COLO668 (cell line): ENCODE results near the gene C10orf62.

ENCODE experiments used
- DNase-seq: peaks from one replicate; lab custom pipeline; 2025; ENCODE audit not compliant: unreplicated experiment; lab: John Stamatoyannopoulos, UW

Gene C10orf62

GRCh38 chr10:97584060-97584797, 5.3 kb upstream of the C10orf62 start, which contains the start of gene HOGA1:
TSS of gene HOGA1 (plus strand) at chr10:97584389. CDS start at chr10:97584704, 315 bp downstream.
- DNase-seq, result no peak

DNA sequence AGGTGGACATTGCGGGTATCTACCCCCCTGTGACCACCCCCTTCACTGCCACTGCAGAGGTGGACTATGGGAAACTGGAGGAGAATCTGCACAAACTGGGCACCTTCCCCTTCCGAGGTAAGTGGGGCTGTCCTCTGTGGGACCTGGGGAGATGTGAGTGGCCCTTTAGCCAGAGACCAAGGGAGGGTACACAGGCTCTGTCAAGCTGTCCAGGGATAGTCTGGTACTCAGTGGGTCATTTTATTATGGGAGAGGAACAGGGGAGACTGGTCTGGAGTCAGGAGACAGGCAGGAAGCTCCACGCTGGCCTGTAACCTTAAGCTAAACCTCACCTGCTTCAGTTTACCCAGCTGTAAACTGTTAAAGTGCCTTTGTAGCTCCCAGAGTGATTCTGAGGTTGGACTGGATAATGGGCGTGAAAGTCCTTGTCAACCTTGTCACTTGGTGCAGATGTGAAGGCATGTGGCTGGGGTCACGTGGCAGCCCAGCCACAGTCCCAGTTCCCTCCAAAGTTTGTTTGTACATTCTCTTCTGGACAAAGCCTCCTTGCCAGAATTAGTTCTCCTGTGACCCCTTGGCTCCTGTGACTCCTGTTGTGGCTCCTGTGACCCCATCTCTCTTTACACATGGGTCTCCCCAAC, 4.6 kb upstream of the C10orf62 start:
- DNase-seq, result peak; percentile 3

DNA sequence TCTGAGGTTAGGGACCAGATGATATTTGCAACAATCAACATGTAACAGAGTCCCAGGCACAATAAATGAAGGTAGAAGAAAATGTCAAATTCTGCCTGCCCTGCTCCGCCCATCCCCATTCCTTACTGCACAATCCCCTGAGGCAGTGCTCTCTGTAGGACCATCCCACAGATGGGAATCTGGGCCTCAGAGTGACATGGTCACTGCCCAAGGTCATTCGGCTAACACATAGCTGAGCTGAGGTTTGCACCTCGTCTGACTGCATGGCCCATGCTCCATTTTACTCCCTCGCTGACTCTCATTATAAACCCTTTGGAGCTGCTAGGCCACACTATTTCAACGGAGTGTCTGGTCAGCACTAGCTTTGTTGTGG, 4.1 kb upstream of the C10orf62 start:
- no peak for DNase-seq

DNA sequence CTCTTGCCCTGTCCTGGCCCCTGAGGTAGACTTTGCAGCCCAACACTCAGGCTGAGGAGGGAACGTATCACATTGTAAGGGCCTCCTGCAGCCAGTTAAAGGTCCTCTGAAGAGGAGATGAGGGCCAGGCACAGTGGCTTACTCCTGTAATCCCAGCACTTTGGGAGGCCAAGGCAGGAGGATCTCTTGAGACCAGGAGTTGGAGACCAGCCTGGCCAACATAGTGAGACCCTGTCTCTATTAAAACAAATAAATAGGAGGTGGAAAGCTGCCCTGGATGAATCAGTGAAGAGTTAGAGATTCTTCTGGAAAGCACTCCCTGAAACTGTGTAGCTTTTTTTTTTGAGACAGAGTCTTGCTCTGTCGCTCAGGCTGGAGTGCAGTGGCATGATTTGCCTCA, 2.3 kb upstream of the C10orf62 start:
- DNase-seq, result no peak

DNA sequence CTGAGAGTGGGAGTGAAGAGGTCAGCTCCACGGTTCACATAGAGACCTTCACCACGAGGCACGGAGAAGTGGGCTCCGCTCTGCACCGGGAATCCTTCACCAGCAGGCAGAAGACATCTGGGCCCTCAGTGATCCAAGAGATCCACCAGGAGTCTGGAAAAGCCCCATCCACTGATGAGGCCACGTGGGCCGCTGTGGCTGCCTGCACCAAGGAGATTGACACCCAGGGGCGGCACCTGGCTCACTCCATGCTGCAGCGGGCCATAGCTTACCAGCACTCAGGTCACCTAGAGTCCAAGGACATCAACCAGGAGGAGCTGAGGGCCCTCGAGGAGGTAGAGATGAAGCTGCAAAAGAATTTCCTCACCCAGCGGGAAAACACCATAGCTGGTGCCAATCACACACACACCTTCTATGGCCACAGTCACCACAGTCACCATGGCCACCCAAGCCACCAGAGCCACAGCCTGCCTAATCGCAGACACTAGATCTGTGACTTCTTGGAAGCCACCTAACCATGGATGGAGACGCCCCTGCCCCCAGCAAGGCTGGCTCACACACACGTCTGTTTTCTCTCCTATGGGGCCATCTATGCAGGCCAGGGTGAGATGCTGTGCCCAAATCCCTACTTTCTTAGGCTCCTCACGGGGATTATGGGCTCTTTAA, 694 bp downstream of the C10orf62 start:
- no peak for DNase-seq

GRCh38 chr10:97590748-97591495, 1.4 kb downstream of the C10orf62 start:
- DNase-seq, result peak; percentile 0

- DNase-seq, result no peak
Measured at GRCh38 chr10:97593421-97593820, 3.9 kb downstream of the C10orf62 start.

DNA sequence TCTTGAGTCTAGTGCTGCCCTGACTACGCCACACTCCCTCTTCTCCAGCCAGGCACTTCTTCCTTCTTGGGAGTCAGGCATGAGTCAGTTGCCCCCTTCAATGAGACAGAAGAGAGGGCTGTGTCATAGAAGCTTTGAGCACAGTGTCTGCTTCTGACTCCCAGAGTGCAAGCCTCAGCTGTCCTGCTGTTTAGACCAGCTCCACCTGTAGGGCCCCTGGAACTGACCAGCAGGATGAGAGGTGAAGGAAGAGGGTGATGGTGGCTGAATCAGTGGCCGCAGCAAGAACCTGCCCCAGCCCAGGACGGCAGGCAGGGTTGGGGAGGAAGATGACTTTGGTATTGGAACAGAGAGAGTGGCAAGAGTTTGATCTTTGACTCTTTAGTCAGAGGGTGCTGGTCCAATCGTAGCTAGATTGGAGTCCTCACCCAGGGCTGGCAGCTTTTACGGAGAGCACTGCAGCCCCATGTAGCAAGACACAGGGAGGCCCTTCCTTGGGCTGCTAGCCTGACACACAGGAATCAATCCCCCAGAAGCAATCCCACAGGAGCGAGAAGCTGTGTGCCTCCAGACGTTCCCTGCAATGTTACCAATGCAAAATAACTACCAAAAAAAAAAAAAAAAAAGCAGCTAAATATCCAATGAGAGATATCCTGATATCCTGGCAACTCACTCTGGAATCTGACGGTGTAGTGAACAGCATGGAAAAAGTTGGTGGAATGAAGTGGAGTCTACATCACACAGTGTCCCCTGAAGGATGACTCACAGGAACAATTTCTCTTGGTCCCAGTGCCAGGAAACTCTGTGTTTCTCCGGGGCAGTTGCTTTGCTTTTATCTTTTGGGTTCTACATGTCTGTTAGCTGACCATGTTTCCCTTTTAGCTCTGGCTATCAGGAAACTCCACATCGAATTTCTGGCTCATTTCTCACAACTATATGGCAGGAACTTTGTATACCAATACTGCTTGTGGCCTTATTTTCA, 6.9 kb downstream of the C10orf62 start:
- no peak for DNase-seq

GRCh38 chr10:97597778-97598177, 8.3 kb downstream of the C10orf62 start:
- no peak for DNase-seq

DNA sequence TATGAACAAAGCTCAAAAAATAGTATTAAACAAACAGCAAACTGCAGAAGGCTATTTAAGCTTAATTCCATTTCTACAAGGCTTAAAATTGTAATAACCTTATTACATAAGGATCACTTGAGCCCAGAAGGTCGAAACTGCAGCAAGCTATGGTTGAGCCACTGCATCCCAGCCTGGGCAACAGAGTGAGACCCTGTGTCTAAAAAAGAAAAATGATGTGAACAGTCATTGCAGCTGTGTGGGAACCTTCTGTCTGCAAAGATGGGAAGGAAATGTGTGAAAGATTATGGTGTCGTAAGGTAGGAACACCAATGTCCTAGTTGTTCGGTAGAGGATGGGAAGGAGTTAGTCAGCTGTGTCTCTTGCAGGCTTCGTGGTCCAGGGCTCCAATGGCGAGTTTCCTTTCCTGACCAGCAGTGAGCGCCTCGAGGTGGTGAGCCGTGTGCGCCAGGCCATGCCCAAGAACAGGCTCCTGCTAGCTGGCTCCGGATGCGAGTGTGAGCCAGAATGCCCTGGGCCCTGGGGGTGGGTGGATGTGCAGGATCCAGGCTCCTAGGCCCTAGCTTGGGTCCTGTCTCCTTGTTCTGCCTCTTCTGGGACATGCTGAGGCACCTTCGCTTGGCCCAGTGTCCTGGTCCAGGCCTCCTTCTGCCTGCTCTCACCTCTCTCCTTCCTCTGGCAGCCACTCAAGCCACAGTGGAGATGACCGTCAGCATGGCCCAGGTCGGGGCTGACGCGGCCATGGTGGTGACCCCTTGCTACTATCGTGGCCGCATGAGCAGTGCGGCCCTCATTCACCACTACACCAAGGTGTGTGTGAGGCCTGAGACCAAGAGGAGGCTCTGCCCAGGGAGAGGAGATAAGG, 9.1 kb downstream of the C10orf62 start:
- DNase-seq, result no peak

DNA sequence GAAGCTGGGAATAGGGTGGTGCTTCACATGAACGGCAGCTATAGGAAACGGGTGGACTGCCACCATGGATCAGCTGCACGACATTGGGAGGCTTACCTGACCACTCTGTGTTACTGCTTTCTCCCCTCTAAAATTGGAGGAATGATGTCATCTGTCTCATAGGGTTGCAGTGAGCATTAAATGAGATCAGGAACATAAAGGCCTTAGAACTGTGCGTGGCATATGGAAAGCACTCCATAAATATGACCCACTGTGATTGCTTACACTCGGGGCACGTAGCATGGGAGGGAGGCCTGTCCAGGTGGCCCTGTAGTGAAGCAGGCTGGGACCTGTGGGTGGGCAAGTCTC, 9.7 kb downstream of the C10orf62 start:
- no peak for DNase-seq

DNA sequence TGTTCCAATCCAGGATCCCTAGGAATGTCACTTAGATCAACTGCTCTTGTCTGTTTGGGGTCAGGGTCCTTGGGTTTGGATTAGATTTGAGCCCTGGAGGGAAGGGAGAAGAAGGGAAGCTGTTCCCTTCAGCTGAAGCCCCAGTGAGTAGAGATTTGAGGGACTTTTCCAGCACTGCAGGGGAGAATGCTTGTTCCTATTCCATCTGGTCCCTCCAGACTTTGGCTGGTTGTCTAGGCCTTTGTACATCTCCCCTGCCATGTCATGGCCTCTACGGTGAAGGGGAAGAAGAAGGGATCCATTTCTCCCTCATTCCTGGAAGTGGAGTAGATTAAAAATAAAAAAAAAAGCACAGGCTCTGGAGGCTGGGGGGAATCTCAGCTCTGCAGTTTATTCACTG, 11.1 kb downstream of the C10orf62 start:
- DNase-seq, result no peak

DNA sequence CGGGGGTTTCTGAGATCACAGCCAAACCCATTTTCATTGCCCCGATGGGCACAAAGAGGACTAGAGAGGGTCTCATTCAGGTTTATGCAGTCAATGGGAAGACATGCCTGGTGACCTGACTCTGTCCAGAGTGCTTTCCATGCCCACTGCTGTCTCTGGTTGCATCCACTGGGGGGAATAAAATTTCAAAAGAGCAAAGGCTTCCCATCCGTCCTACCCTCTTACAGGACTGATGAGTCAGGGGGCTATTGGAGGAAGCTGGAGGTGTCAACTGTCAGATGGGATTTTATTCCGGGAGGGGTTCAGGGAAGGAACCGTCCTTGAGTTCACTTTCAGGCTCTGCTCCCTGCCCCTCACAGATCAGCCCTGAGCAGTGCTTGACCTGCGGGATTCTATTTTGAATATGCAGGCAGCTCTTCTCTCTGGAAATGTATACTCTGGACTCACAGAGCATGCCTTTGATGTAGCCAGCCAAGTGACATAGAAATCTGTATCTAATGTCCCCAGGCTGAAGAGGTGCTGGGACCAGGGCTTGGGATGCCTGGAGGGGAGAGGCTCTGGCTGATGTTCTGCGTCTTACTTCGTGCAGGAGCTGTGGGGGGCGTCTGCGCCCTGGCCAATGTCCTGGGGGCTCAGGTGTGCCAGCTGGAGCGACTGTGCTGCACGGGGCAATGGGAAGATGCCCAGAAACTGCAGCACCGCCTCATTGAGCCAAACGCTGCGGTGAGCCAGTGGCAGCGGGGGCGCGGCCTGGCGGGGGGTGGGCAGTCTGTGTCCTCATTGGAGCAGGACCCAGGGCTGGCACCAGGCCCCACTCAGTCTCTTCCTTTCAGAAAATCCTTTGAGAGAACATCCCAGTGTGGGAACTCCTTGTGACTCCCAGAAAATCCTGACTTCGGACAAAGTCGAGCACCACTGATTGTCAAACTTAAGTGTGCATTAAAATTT, 12.0 kb downstream of the C10orf62 start:
- no peak for DNase-seq

DNA sequence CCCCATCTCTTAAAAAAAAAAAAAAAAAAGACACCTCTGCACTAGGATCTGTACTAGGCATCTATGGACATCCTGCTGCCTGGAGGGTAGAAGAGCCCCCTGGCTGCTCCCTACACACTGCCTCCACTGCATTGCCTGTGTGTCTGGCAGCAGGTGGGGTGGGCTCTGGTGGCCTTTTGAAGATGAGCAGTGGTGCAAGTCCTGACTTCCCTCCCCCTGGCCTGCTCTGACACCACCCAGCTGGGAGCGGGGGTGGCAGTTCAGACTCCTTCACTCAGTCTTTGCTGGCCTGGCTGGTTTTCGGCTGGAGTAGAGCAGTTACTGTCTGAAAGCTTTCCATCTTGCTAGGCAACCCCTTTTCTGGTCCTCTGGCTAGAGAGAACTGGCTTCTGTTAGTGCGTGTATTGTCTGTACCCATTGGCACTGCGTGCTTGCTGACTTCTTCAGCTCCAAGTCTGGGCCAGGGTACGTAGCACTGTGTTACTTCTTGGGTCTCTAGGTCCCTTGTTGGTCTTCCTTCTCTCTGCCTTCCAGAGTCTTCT, 17.6 kb downstream of the C10orf62 start:
- DNase-seq, result no peak

GRCh38 chr10:97608991-97609561, 19.6 kb downstream of the C10orf62 start:
- no peak for DNase-seq

- no peak for DNase-seq
Measured at GRCh38 chr10:97611473-97611872, 22.0 kb downstream of the C10orf62 start.

DNA sequence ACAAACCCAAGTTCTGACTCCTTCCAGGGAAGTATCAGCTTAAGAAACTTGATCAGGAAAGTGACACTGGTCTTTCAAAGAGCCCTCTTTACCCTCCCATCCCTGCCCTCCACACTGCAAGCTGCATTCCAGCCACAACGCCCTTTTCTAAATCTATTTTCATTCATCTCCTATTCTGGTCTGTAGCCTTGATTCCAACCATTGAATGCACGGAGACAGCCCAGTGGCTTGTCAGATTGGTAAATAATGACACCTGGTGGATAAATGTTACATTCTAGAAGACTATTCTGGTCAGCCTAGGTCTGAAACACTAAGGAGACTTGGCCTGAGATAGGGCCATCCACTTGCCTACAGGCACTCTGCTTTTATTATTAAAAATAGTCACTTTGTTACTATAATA, 22.9 kb downstream of the C10orf62 start:
- peak; percentile 1 for DNase-seq

DNA sequence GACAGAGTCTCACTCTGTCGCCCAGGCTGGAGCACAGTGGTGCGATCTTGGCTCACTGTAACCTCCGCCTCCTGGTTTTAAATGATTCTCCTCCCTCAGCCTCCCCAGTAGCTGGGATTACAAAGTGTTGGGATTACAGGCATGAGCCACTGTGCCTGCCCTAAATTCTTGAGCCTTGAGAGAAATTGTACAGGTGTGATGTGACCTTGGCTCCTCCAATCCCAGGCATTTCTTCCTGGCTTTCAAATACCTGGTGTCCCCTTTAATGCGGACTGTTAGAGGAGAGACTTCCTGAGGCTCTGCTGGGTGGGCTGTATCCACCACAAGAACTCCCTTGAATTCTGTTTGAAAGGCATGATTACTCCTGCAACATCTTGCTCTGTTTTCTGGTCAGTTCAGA, 28.8 kb downstream of the C10orf62 start:
- DNase-seq, result no peak
